Stimulated activated CD8-positive, alpha-beta memory T cell treated with anti-CD3 and anti-CD28 coated beads, Interleukin-15, amount 100 ng/mL, for 4 hours (primary cell): ENCODE results near the gene GPR176.
"Not testable (repeated sequence)": the region's sequence is repeated elsewhere in the genome, so short reads cannot be mapped to it uniquely, and the experiment has no call there.

ENCODE experiments used
- DNase-seq, 2 donors: peaks; one replicate each; pipeline ENCODE4 v3.0.0-alpha.2; 2020; ENCODE audit warnings: low read depth in 2 of 2

The GPR176 gene

DNA sequence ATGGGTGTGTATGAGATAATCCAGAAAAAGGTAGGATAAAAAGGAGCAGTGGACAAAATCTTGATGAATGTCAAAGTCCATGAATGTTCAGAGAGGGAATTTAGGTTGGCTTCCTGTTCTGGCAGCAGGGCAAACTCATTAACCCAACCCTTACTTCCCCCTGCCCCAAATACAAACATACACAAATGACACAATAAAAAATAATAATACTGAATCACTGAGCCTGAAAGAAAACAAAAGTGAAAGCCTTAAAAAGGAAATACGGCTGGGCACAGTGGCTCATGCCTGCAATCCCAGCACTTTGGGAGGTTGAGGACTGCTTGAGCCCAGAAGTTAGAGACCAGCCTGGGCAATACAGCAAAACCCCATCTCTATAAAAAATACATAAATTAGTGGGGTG, 62.9 kb downstream of the GPR176 start:
- DNase-seq = no peak

GRCh38 chr15:39856357-39856756, 63.7 kb downstream of the GPR176 start:
- no peak for DNase-seq

DNA sequence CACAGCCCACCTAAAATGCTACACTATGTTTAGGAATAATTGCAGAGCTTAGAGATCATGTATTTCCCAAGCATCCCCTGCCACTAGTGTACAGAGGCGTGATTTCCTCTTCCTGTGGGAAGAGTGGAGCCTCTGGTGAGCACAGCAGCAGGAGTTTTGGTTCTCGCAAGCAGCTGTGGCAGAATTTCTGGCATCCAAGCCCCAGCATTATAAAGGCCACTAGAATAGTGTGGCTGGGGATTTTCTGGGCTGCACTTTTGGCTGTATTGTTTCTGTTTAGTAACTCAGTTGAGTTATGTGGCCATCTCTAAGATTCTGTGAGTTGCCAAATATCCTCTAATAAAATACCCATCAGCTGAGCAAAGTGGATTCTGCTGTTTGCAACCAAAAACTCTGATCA, 64.7 kb downstream of the GPR176 start:
- DNase-seq = no peak

- DNase-seq = no peak
Observed at GRCh38 chr15:39854161-39854560, 65.9 kb downstream of the GPR176 start.

DNA sequence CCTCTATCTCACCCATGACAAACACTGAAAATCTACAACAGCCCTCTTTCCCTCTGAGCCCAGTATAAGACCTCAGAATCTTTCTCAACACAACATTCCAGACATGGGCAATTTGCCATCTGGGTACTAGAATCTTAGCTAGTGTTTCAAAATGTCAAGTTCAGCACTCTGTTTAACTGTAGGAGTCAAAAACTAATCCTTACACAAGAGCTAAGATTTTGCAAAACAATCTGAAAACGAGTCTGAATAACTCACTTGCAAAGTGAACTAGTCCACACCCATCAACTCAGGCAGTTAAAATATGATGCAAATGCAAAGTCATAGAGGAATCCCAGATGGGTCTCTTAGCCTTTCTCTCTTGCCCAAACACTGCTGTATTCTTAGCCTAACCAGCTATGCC, 67.8 kb downstream of the GPR176 start:
- DNase-seq = no peak

DNA sequence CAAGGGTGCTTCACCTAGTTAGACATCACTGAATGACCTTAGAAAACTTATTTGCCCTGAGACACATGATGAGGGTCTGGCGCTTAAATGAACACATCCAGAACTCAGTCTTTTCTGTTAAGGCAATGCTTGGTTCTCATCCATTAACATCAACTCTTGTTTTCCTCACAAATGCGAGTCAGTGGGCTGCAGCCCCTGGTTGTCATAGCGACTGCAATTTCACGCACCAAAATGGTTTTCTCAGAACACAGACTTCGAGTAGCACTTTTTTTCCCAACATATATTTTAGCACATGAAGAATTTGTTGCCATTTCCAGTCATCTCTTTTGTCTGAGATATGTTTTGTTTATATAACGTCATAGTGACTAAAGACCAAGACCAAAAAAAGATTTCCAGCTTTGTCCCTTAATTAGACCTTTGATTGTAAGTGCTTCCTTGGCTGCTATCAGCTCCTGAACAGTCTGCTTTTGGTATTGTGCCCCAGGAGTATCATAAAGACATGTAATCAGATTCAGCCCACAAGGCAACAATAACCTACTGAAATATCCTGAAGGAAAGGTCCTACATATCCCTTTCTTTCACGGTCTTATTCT, 68.5 kb downstream of the GPR176 start:
- DNase-seq = no peak

DNA sequence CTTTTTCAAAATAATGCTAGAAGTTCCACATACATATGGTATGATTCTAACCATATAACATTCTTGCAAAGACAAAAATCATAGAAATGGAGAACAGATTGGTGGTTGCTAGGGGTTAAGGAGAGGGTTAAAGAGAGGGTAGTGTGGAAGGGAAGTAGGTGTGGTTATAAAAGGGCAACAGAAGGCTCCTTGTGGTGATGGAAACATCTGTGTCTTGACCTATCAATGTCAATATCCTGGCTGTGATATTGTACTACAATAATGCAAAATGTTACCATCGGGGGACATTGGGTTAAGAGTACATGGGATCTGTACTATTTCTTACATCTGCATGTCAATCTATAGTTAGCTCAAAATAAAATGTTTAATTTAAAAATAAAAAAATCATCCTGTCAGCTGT, 69.6 kb downstream of the GPR176 start:
- DNase-seq = no peak

GRCh38 chr15:39846108-39846507, 74.0 kb downstream of the GPR176 start:
- DNase-seq = no peak

- no peak for DNase-seq
Observed at GRCh38 chr15:39845582-39845981, 74.5 kb downstream of the GPR176 start.

GRCh38 chr15:39843565-39843964, 76.5 kb downstream of the GPR176 start:
- DNase-seq = no peak

DNA sequence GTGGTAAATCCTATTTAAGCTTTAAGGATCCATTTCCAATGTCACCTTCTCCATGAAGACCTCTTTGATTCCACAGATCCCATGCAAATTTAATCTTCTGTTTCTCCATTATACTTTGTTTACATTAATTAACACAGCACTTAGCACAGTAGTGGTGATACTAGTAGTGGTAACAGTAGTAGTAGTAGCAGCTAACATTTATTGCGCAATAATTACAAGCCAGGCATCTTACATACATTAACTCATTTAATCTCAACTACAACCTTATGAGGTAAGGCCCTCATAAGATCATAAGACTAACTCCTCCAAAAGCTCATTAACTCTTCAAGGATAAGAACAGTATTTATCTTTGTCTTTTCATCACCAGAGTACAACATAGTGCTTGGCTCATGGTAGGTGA, 82.6 kb downstream of the GPR176 start:
- DNase-seq = no peak

- no peak for DNase-seq
Observed at GRCh38 chr15:39835550-39835949, 84.5 kb downstream of the GPR176 start.

DNA sequence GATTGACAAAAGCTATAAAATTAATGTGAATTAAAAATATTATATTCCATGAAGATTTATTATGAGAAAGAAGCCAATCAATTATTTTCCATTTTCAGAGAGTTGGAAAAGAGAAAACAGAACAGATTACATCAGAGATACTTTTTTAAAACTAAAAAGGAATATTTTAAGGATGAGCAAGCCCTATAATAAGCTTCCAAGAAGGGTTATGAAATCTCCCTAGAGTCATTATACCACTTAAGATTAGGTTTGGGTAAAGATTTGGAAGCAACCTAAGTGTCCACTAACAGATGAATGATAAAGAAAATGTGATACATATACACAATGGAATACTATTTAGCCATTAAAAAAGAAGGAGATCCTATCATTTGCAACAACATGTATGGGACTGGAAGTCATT, 85.8 kb downstream of the GPR176 start:
- no peak for DNase-seq

DNA sequence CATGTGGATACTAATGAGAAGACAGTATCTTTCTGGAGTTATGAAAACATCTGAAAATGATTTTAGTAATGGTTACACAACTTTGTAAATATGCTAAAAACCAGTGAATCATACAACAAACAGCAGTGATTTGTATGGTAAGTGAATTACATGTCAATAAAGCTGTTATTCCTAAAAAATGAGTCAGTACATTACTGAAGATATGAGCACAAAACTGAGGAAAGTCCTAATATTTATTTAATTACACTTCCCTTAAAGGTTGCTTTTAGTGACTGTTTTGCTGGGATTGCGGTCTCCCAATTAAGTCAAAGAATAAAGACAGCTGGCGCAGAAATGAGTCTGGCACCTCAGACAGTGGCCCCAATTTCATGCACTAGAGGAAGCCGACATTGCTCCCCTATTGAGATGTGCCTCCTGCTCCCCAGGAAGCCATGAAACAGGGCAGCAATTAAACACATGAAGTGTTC, 86.5 kb downstream of the GPR176 start:
- DNase-seq = no peak

GRCh38 chr15:39830166-39830565, 89.9 kb downstream of the GPR176 start:
- DNase-seq = no peak

GRCh38 chr15:39828374-39828931, 91.6 kb downstream of the GPR176 start:
- DNase-seq = no peak

DNA sequence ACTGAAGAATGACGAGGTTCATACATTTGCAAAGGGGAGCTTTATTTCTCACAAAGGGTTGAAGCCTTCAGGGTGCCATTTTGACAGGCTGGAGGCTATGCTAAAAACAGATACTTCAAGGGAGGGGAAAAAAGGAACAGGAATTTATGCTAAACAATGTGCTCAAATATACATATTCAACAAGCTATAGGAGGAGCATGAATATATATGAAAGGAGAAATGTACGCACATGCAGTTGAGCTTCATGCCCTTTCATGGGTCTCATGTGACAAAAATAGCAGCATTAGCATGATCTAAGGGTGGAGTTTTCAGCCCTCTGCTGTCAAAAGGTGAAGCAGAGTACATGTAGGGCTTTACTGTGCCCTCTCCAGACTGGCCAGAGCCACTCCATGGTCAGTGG, 93.1 kb downstream of the GPR176 start:
- DNase-seq = no peak

DNA sequence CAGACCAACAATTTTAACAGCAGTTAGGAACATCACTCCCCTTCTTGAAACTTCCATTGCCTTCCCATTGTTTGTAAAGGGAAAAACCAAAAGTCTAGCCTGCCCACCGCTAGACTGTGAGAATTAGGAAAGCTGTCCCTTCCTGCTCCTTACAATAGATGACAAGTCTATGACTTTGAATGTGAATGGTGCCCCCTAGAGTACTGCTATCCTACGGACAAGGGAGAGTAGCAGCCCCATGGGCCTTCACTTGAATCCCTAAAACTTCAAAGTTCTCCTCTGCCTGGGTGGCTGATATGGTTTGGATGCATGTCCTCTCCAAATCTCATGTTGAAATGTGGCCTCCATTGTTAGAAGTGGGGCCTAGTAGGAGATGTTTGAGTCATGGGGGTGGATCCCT, 96.4 kb downstream of the GPR176 start:
- no peak for DNase-seq

DNA sequence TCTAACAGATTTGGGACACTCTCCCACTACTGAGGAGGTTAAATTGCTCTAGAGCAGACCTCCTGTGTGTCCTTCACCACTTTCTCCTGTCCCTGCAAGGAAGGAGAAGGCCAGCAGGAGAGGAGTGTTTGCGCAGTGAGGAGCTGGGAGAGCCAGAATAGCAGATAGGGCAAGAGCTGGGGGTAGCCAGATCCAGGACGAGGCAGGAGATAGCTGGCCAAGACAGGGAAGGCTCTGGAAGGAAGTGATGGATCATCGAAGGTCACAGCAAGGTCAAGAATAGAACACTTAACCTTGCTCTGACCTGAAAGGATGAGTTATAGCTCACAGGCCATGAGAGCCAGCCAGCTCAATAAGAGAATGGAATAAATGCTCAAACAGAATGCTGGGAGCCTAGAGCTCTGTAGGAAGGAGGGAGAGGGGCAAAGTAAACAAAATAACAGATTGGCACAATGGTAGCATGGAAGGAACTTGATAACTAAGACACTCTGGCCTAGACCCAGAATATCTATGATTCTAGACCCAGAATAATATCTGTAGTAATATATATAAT, 99.9 kb downstream of the GPR176 start:
- DNase-seq = no peak

DNA sequence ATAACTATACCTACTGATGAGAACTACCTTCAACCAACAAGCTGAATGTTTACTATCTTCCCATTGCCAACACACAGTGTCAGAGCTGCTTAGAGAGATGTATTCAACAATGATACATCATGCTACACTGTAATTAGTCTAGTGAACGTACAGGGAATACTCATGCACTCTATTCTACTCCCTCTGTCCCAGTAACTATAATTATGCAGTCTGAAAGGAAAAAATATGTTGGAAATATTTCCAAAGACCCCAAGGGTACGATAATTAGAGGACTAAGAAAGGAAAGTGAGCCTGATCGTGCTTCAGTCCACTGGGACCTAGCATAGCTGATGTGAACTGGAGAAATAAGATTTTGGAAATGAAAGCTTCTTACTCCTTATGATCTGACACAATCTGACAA, 100.5 kb downstream of the GPR176 start:
- no peak for DNase-seq

GRCh38 chr15:39817892-39818291, 102.2 kb downstream of the GPR176 start:
- DNase-seq = no peak

DNA sequence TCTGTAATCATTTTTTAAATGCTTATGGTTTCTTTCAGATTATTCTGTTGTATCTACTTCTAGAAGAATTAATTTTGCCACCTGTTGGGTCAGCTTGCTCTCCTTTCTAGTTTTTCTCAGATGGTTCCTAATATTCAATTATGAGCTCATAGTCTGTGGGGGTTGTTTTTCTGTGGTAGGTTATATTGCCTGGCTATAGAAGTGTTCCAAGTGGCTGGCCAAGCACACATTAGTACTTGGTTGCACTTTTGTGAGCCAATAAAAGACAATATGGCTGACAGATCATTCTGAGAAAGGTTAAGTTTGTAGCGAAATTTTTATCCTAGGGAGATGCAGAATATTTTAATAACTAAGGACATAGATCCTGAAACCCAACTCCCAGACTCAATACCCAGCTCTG, 105.6 kb downstream of the GPR176 start:
- no peak for DNase-seq

DNA sequence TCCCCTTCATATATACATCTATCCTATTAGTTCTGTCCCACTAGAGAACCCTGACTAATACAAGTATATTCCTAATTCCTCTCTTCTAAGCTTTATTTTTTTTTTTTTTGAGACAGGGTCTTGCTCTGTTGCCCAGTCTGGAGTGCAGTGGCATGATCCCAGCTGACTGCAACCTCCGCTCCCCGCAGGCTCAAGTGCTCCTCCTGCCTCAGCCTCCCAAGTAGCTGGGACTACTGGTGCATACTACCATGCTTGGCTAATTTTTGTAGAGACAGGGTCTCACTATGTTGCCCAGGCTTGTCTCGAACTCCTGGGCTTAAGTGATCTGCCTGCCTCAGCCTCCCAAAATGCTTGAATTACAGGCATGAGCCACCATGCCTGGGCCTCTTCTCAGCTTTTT, 107.4 kb downstream of the GPR176 start:
- not testable (repeated sequence) for DNase-seq

DNA sequence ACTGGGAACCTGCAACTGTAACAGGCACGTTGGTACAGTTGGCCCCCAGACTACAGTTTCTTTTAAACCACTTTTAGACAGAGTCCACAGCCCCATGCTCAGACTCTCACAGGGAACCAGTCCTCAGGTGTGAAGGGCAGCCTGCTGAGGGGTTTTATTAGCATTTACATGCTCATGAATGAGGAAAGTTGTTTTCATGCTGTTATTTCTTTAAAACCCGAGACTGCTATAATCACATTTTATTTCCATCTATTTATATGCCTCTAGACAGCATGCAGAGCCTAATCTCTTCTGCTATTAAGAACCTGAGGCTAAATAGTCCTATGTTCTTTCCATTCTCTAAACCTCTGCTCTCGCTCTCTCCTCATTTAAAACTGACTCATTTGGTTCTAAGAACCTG, 111.2 kb downstream of the GPR176 start:
- DNase-seq = no peak
